HG03469 (cell line): ENCODE results near the gene PRSS53.

Source experiments
- ATAC-seq: cut with Tn5 transposase; IDR thresholded peaks from one replicate; pipeline ENCODE4 v1.9.1; 2021; ENCODE audit warnings: mild to moderate bottlenecking, moderate library complexity, moderate number of reproducible peaks; ENCODE audit not compliant: unreplicated experiment

Gene PRSS53

GRCh38 chr16:31099860-31100638 lies 11.3 kb upstream of the PRSS53 start:
- no peak for ATAC-seq

- ATAC-seq = peak; percentile 69
Observed at GRCh38 chr16:31094424-31095120, 5.8 kb upstream of the PRSS53 start, which contains the start of gene VKORC1. TSS of gene VKORC1 (minus strand) at chr16:31094797. CDS start at chr16:31094729, 68 bp downstream.

- no peak for ATAC-seq
Observed at GRCh38 chr16:31094088-31094423, 5.3 kb upstream of the PRSS53 start.

DNA sequence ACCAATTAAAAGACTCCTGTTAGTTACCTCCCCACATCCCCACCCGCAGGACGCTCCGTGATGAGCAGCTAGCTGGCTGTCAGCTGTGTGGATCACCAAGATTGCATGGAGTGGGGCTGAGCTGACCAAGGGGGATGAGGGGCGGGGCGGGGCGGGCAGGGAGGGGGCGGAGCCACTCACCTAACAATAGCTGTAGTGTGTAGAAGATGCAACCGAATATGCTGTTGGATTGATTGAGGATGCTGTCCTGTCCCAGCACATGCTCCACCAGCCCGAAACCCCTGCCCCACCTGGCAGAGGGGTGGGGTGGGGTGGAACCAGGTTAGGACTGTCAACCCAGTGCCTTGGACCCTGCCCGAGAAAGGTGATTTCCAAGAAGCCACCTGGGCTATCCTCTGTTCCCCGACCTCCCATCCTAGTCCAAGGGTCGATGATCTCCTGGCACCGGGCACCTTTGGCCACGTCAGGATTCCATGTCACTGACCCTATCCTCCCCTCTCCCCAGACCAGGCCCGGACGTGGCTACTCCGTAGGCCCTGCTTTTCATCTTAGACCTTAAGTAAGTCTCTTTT lies 4.5 kb upstream of the PRSS53 start:
- ATAC-seq = no peak

GRCh38 chr16:31092330-31092729 lies 3.6 kb upstream of the PRSS53 start:
- no peak for ATAC-seq

DNA sequence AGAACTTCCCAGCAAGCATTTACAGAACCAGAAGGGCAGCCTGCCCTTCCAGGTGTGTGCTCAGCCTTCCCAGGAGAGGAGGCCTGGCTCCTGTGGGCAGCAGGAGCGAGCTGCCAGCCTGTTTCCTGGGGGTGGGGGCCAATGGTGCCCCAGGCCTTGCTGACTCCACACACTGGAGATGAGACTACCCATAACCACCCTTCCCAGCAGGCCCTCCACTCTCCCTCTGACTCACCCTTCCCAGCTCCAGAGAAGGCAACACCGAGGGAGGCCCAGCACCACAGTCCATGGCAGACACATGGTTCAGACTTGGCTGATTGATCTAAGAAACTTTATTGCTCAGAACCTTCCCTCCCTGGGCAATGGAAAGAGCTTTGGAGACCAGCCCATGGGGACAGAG lies 1.8 kb upstream of the PRSS53 start:
- no peak for ATAC-seq

DNA sequence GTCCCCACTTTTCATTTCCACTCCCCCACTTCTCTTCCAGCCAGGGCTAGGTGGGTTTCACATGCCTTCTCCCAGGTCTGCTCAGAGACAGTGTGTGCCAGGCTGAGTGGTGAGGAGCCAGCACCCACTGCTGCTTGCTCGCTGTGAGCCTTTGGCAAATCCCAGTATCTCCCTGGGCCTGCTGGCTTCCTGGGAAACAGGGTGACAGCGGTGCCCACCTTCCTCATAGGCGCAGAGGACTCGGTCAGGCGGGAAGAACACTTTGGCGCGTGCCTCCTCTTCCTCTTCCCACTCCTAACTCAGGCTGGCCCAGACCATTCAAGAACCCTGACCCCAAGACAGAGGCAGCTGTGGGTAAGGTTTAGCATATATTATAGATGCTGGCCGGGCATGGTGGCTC lies 456 bp upstream of the PRSS53 start:
- no peak for ATAC-seq

- no peak for ATAC-seq
Observed at GRCh38 chr16:31087971-31088370, 772 bp downstream of the PRSS53 start.

- ATAC-seq = no peak
Observed at GRCh38 chr16:31087481-31087880, 1.3 kb downstream of the PRSS53 start.

GRCh38 chr16:31086629-31086906 lies 2.2 kb downstream of the PRSS53 start:
- ATAC-seq = no peak

GRCh38 chr16:31085873-31086628 lies 2.7 kb downstream of the PRSS53 start:
- no peak for ATAC-seq

DNA sequence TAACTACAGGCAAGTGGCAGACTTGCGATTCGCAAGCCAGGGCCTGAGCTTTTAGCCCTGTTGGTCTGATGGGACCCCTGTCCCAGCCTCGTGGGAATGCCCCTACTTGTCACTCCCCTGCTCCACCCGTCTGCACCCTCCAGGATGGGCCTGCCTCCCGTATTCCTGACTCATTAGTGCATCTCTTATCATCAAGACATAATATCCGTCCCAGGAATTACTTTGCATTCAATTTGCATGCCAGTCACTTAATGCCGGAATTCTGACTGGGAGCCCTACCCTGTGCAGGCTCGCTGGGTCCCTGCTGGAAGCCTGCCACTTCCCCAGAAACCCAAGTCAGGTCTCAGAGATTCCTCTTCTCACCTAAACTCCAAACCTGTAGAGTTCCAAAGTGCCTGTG lies 3.3 kb downstream of the PRSS53 start:
- ATAC-seq = no peak

GRCh38 chr16:31084584-31085302 lies 4.0 kb downstream of the PRSS53 start:
- no peak for ATAC-seq

- ATAC-seq = no peak
Observed at GRCh38 chr16:31083981-31084380, 4.8 kb downstream of the PRSS53 start.

DNA sequence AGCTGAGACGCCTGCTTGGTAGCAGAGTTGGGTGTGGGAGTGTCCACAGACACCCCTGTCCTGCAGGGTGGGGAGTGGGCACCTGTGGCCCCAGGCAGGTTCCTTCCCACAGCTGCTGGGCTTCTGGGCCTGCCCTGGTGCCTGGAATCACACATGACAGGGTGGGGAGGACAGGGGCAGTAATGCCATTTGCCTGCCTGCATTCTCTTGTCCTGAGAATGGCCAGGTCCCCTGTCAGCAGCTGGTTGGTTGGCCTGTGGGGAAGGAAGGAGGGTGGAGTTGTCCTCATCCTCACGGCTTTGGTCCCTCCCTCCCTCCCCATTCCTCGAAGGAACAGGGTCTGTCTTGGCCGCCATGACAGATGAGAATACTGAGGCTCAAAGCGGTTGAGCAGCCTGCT lies 5.2 kb downstream of the PRSS53 start:
- ATAC-seq = no peak

DNA sequence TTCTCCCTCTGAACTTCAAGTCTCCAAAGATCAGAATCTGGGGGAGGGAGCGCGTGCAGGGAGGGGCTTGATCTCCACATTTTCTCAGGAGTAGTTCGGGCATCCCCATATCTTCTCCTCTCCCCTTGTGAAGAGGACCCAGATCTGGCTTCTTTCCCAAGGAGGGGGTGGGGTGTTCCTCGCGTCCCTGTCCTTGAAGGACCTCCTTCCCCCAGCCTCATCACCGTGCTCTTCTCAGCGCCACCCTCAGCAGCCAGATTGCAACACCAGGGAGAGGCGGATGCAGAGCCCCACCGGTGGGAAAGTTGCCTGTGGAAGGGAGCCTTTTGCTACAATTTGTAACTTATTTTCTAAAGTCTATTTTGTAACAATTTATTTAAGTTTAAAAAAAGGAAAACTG lies 5.7 kb downstream of the PRSS53 start:
- ATAC-seq = no peak

- no peak for ATAC-seq
Observed at GRCh38 chr16:31082368-31083045, 6.2 kb downstream of the PRSS53 start.

DNA sequence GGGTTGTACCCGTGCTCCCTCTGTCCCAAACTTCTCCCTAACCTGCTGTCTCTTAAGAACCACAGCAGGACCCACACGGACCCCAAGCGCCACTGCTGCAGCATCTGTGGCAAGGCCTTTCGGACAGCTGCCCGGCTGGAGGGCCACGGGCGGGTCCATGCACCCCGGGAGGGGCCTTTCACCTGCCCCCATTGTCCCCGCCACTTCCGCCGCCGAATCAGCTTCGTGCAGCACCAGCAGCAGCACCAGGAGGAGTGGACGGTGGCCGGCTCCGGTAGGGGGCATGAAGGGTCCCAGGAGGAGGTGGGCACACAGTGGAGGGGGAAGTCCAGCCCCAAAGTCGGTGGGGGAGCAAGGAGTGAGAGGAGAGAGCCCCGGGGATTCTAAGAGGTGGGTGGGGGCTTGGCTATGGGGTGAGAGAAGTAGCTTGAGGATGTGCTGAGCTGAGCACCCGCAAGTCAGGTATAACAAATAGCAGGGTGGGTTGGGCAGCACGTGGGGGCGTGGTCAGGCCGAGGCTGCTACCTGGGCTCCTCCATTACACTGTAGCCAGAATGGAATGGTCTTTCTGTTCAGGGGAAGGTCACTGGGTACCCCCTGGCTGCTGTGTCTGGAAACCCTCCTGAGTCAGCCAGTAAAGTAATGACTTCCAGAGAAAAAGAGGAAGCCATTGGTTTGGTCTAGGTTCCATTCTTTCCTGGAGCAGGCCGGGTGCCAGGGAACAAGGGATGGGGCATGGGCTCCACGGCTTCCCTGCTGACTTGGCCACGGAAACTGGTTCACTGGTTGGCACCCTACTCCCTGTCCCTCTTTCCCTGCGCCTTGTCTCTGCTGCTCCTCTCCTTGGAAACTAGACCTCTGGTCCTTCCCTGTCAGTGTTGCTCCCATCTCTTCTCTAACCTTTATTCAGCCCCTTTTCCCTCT lies 7.1 kb downstream of the PRSS53 start:
- ATAC-seq = no peak

DNA sequence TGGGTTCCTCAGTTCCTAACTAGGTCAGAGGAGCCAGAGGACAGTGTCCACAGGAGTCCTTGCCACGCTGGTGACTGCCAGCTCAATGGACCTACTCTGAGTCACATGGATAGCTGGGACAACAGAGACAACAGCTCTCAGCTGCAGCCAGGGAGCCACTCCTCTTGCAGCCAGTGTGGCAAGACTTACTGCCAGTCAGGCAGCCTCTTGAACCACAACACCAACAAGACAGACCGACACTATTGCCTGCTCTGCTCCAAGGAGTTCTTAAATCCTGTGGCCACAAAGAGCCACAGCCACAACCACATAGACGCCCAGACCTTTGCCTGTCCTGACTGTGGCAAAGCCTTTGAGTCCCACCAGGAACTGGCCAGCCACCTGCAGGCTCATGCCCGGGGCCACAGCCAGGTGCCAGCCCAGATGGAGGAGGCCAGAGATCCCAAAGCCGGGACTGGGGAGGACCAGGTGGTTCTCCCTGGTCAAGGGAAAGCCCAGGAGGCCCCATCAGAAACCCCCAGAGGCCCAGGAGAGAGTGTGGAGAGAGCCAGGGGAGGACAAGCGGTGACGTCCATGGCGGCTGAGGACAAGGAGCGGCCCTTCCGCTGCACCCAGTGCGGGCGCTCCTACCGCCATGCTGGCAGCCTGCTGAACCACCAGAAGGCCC lies 7.9 kb downstream of the PRSS53 start:
- ATAC-seq = no peak
